CD4-positive, CD25-positive, alpha-beta regulatory T cell (primary cell): ENCODE measurements around the gene FCHO2. TPM values are rescaled to one million over a fixed set of nuclear protein-coding genes. Genes with fewer than 3 reads are reported as not detected.

Experiments
- ATAC-seq, 2 donors: fragments of 150-1000 bp; cut with Tn5 transposase; one replicate each; pipeline ENCODE4 v1.10.0; 2021; ENCODE audit warnings: low read depth in 2 of 2, moderate number of reproducible peaks in 2 of 2, moderate library complexity in 1 of 2
- DNase-seq, 3 donors: peaks; one replicate each; pipeline versions ENCODE4 v3.0.0 to v3.0.0-alpha.2; 2012 to 2022; ENCODE audit warnings: mixed read lengths in 1 of 3
- H3K27ac ChIP-seq: one replicate; pipeline ENCODE4 v1.7.0; 2013; ENCODE audit warnings: mild to moderate bottlenecking, low read length; ENCODE audit not compliant: insufficient read depth, poor library complexity, severe bottlenecking
- H3K27me3 ChIP-seq: one replicate; pipeline ENCODE4 v1.7.0; 2013; ENCODE audit warnings: low read length; ENCODE audit not compliant: control insufficient read depth, insufficient read depth
- H3K36me3 ChIP-seq: one replicate; pipeline ENCODE4 v1.7.0; 2013; ENCODE audit warnings: mild to moderate bottlenecking, low read length, moderate library complexity; ENCODE audit not compliant: control insufficient read depth, insufficient read depth
- H3K4me1 ChIP-seq: 2 replicates; pipeline ENCODE4 v1.7.0; 2013; ENCODE audit warnings: mild to moderate bottlenecking, low read length; ENCODE audit not compliant: insufficient read depth, control insufficient read depth, poor library complexity, severe bottlenecking
- H3K4me3 ChIP-seq: one replicate; pipeline ENCODE4 v1.7.0; 2013; ENCODE audit warnings: low read depth, mild to moderate bottlenecking, low read length, moderate library complexity
- H3K9me3 ChIP-seq, 2 experiments: 1 replicate in 1 of 2; 2 replicates in 1 of 2; pipeline ENCODE4 v1.7.0; 2013; ENCODE audit warnings: low read length in 2 of 2, mild to moderate bottlenecking in 1 of 2, moderate library complexity in 1 of 2; ENCODE audit not compliant: control insufficient read depth in 2 of 2
- H3K27ac Mint-ChIP-seq, 3 donors: one replicate each; pipeline ENCODE4 v1.8.0; 2020 to 2022; ENCODE audit warnings: mild to moderate bottlenecking in 3 of 3, mixed read lengths in 3 of 3, moderate library complexity in 2 of 3
- H3K27me3 Mint-ChIP-seq: one replicate; pipeline ENCODE4 v1.8.0; 2022; ENCODE audit warnings: mild to moderate bottlenecking, mixed read lengths
- H3K36me3 Mint-ChIP-seq: one replicate; pipeline ENCODE4 v1.8.0; 2020; ENCODE audit warnings: mixed read lengths
- H3K4me1 Mint-ChIP-seq, 4 donors: one replicate each; pipeline ENCODE4 v1.8.0; 2020 to 2022; ENCODE audit warnings: mixed read lengths in 4 of 4, mild to moderate bottlenecking in 1 of 4
- H3K4me3 Mint-ChIP-seq, 4 donors: one replicate each; pipeline ENCODE4 v1.8.0; 2020 to 2022; ENCODE audit warnings: mild to moderate bottlenecking in 4 of 4, mixed read lengths in 4 of 4, moderate library complexity in 3 of 4
- H3K9me3 Mint-ChIP-seq, 7 donors: one replicate each; pipeline ENCODE4 v1.8.0; 2020 to 2022; ENCODE audit warnings: mixed read lengths in 7 of 7, mild to moderate bottlenecking in 3 of 7, moderate library complexity in 2 of 7
- polyA plus RNA-seq, 4 donors: library from polyadenylated mRNA; unstranded; fragments of 300-500 nt; fragmentation: Illumina TruSeq; gene quantifications; one replicate each; pipeline ENCODE4 v1.2.3, GENCODE V29; 2021
- total RNA-seq: library from RNA; stranded (reverse); gene quantifications from one replicate; pipeline ENCODE4 v1.2.3, GENCODE V29; 2022

FCHO2 gene
- total and polyA plus RNA-seq, 5 donors from 2014 or later, result 0.52 to 2.2 (median 0.92) TPM

- Histone ChIP-seq H3K27me3 (peaks cover 25% of the 10 kb centered on the region), H3K27ac (no peak overlapping the region), H3K4me3 (no peak overlapping the region), H3K4me1 (peaks cover 5% of the 10 kb centered on the region), H3K9me3 (no peaks in the 10 kb centered on the region), H3K36me3 (no peaks in the 10 kb centered on the region)
- no peak overlapping the region for H3K27ac Mint-ChIP-seq
- no peaks in the 10 kb centered on the region for H3K36me3 Mint-ChIP-seq
- H3K4me3 Mint-ChIP-seq, result no peak overlapping the region
- H3K4me1 Mint-ChIP-seq, result peaks cover 6 to 26% (median 10%) of the 10 kb centered on the region in 4 donors
- peaks cover 0 to 2% (median 0%) of the 10 kb centered on the region in 7 donors for H3K9me3 Mint-ChIP-seq
- H3K27me3 Mint-ChIP-seq, result peaks cover 53% of the 10 kb centered on the region
- no peak for DNase-seq
- no peak for ATAC-seq
These were observed 167.3 kb downstream of the FCHO2 start for GRCh38 chr5:73122875-73123810.

- ATAC-seq (no peak), DNase-seq (no peak)
- H3K4me1 ChIP-seq, result peaks cover 5% of the 10 kb centered on the region
- no peak overlapping the region for H3K27ac ChIP-seq
- no peak overlapping the region for H3K4me3 Mint-ChIP-seq
- H3K9me3 ChIP-seq, result no peaks in the 10 kb centered on the region
- H3K27me3 Mint-ChIP-seq, result peaks cover 47% of the 10 kb centered on the region
- H3K4me1 Mint-ChIP-seq, result peaks cover 6 to 19% (median 8%) of the 10 kb centered on the region in 4 donors
- H3K36me3 Mint-ChIP-seq, result no peaks in the 10 kb centered on the region
- no peak overlapping the region for H3K4me3 ChIP-seq
- no peak overlapping the region for H3K27ac Mint-ChIP-seq
- peaks cover 14% of the 10 kb centered on the region for H3K27me3 ChIP-seq
- H3K9me3 Mint-ChIP-seq, result peaks cover 0 to 2% (median 0%) of the 10 kb centered on the region in 7 donors
- no peaks in the 10 kb centered on the region for H3K36me3 ChIP-seq
These were observed 169.4 kb downstream of the FCHO2 start for GRCh38 chr5:73125289-73125688.

- Mint-ChIP-seq H3K9me3 (peaks cover 0 to 2% (median 0%) of the 10 kb centered on the region in 7 donors), H3K27ac (no peak overlapping the region), H3K4me3 (no peak overlapping the region), H3K36me3 (no peaks in the 10 kb centered on the region), H3K4me1 (peaks cover 0 to 14% (median 6%) of the 10 kb centered on the region in 4 donors), H3K27me3 (peaks cover 41% of the 10 kb centered on the region)
- Histone ChIP-seq H3K27me3 (peaks cover 10% of the 10 kb centered on the region), H3K4me3 (no peak overlapping the region), H3K4me1 (peaks cover 5% of the 10 kb centered on the region), H3K9me3 (no peaks in the 10 kb centered on the region), H3K27ac (no peak overlapping the region), H3K36me3 (no peaks in the 10 kb centered on the region)
- ATAC-seq (no peak), DNase-seq (no peak)
These were observed 170.5 kb downstream of the FCHO2 start for GRCh38 chr5:73126381-73126780.

- ATAC-seq, result no peak
- no peaks in the 10 kb centered on the region for H3K36me3 Mint-ChIP-seq
- no peak for DNase-seq
- Histone ChIP-seq H3K27ac (no peak overlapping the region), H3K4me1 (peaks cover 5% of the 10 kb centered on the region), H3K9me3 (no peaks in the 10 kb centered on the region), H3K27me3 (peaks cover 8% of the 10 kb centered on the region), H3K4me3 (no peak overlapping the region), H3K36me3 (no peaks in the 10 kb centered on the region)
- peaks cover 35% of the 10 kb centered on the region for H3K27me3 Mint-ChIP-seq
- no peak overlapping the region for H3K27ac Mint-ChIP-seq
- H3K9me3 Mint-ChIP-seq, result no peaks in the 10 kb centered on the region
- H3K4me3 Mint-ChIP-seq, result no peak overlapping the region
- peaks cover 0 to 14% (median 4%) of the 10 kb centered on the region in 4 donors for H3K4me1 Mint-ChIP-seq
These were observed 171.1 kb downstream of the FCHO2 start for GRCh38 chr5:73126957-73127356.

GRCh38 chr5:73129143-73129542 is 173.3 kb downstream of the FCHO2 start:
- peaks cover 23% of the 10 kb centered on the region for H3K27me3 Mint-ChIP-seq

GRCh38 chr5:73130811-73131210 is 175.0 kb downstream of the FCHO2 start:
- peaks cover 0 to 2% (median 0%) of the 10 kb centered on the region in 7 donors for H3K9me3 Mint-ChIP-seq

More at GRCh38 chr5:73129143-73129542, 173.3 kb downstream of the FCHO2 start:
- H3K4me3 ChIP-seq, result no peak overlapping the region
- peaks cover 9% of the 10 kb centered on the region for H3K27me3 ChIP-seq
- no peaks in the 10 kb centered on the region for H3K4me1 ChIP-seq
- H3K27ac Mint-ChIP-seq, result no peak overlapping the region
- H3K27ac ChIP-seq, result no peak overlapping the region
- no peaks in the 10 kb centered on the region for H3K9me3 ChIP-seq
- H3K36me3 ChIP-seq, result no peaks in the 10 kb centered on the region
- no peaks in the 10 kb centered on the region for H3K36me3 Mint-ChIP-seq
- H3K4me1 Mint-ChIP-seq, result peaks cover 0 to 2% (median 0%) of the 10 kb centered on the region in 4 donors
- H3K9me3 Mint-ChIP-seq, result peaks cover 0 to 2% (median 0%) of the 10 kb centered on the region in 7 donors
- H3K4me3 Mint-ChIP-seq, result no peak overlapping the region
- no peak for DNase-seq
- no peak for ATAC-seq

GRCh38 chr5:73131711-73132425 is 176.0 kb downstream of the FCHO2 start:
- Mint-ChIP-seq H3K4me1 (no peaks in the 10 kb centered on the region), H3K36me3 (no peaks in the 10 kb centered on the region), H3K27me3 (peaks cover 18% of the 10 kb centered on the region), H3K4me3 (no peak overlapping the region), H3K27ac (no peak overlapping the region), H3K9me3 (peaks cover 0 to 2% (median 0%) of the 10 kb centered on the region in 7 donors)
- Histone ChIP-seq H3K4me1 (no peaks in the 10 kb centered on the region), H3K9me3 (no peaks in the 10 kb centered on the region), H3K36me3 (no peaks in the 10 kb centered on the region), H3K27me3 (peaks cover 8% of the 10 kb centered on the region), H3K27ac (no peak overlapping the region), H3K4me3 (no peak overlapping the region)
- no peak for DNase-seq
- no peak for ATAC-seq

More at GRCh38 chr5:73130811-73131210, 175.0 kb downstream of the FCHO2 start:
- no peaks in the 10 kb centered on the region for H3K4me1 ChIP-seq
- Mint-ChIP-seq H3K36me3 (no peaks in the 10 kb centered on the region), H3K27ac (peak overlapping the region in 1 of 3 donors; percentile 44), H3K27me3 (peaks cover 17% of the 10 kb centered on the region), H3K4me3 (no peak overlapping the region), H3K4me1 (no peaks in the 10 kb centered on the region)
- no peaks in the 10 kb centered on the region for H3K9me3 ChIP-seq
- ATAC-seq (no peak), DNase-seq (no peak)
- H3K4me3 ChIP-seq, result no peak overlapping the region
- H3K27me3 ChIP-seq, result peaks cover 9% of the 10 kb centered on the region
- no peak overlapping the region for H3K27ac ChIP-seq
- no peaks in the 10 kb centered on the region for H3K36me3 ChIP-seq
